ENCODE results near the gene CHD2.

The CHD2 gene

DNA sequence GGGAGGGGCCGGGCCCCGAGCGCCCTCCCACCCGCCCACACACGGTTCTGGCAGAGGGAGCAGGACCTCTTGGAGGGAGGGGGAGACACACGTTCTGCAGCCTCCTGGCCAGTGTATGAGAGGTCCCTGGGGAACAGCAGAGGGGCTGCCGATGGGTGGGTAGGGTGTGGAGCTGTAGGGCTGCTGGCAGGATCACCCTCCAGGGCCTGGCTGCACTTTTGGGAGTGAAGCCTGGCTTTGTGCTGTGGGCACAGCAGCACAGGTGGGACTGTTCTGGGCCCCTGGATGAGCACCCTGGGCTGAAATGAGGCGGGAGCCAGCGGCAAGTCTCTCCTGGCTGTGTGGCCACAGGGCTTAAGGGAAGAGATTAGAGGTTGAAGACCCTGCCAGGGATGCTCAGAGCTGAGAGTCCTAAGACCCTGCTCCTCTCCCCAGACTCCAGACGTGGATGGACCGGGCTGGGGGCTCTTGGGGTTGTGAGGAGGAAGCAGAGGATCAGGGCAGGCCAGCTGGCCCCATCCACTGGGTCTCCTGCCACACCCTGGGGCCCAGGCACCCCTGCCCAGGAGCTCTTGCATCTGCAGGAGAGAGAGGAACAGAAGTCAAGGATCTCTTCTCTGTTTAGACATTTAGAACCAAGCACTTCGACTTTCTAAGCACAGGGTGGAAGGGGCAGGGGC lies 143.6 kb downstream of the CHD2 start:
- no peak overlapping the region for H3K27ac ChIP-seq
- TF ChIP-seq CTCF (IDR thresholded peaks at IDR 0.05), result no peak
- no peak overlapping the region for H3K4me3 ChIP-seq
- no peak for DNase-seq (ENCODE audit: low spot score)

DNA sequence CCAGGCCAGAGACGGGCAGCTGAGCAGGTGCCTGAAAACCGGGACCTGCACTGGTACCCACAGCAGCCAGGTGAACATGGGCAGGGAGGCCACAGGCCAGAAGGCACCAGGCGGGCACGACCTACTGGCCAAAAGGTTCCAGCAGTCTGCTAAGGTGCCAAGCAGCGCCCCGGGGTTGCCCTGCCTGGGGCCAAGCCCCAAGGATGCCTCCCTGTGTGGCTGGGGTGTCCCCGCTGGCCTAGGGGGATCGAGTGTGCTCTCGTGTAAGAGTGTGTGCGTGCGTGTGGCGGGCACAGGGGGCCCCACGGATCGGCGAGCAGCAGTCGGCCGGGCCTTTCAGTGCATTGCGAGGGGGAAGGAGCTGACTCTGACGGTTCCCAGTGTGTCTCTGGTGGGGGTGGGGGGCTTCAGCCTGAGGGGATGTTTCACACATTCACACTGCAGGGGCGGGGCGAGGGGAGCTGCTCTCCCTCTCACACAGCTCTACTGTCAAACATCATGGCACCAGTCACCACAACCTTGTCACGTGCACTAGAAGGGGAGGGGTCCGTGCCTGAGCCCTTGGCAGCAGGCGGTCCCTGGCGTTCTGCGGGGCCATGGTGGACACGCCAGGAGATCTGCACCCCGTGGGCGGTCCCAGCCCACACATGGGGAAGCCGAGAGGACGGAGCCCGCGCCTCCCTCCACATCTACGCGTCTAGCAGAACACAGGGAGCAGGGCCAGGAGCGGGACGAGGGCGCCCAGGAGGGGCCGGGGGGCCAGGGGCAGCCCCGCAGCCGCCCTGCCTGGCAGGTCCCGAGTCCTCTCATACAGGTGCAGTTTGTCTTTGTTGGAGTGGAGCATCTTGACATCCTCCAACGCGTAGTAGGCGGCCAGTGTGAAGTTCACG lies 144.4 kb downstream of the CHD2 start:
- no peak for DNase-seq (ENCODE audit: low spot score)
- Histone ChIP-seq H3K4me3 (no peak overlapping the region), H3K27ac (no peak overlapping the region)
- no peak for TF ChIP-seq CTCF (IDR thresholded peaks at IDR 0.05)

GRCh38 chr15:93045191-93045785 lies 145.2 kb downstream of the CHD2 start:
- Histone ChIP-seq H3K4me3 (no peak overlapping the region), H3K27ac (no peak overlapping the region)
- TF ChIP-seq CTCF (IDR thresholded peaks at IDR 0.05), result no peak
- DNase-seq (ENCODE audit: low spot score), result no peak

GRCh38 chr15:93046120-93046519 lies 146.0 kb downstream of the CHD2 start:
- no peak for TF ChIP-seq CTCF (IDR thresholded peaks at IDR 0.05)

GRCh38 chr15:93046721-93047120 lies 146.6 kb downstream of the CHD2 start:
- DNase-seq (ENCODE audit: low spot score), result no peak
- no peak for TF ChIP-seq CTCF (IDR thresholded peaks at IDR 0.05)
- H3K4me3 ChIP-seq, result no peak overlapping the region
- H3K27ac ChIP-seq, result no peak overlapping the region

More at GRCh38 chr15:93046120-93046519, 146.0 kb downstream of the CHD2 start:
- no peak for DNase-seq (ENCODE audit: low spot score)
- Histone ChIP-seq H3K27ac (no peak overlapping the region), H3K4me3 (no peak overlapping the region)

- Histone ChIP-seq H3K27ac (no peak overlapping the region), H3K4me3 (no peak overlapping the region)
- no peak for TF ChIP-seq CTCF (IDR thresholded peaks at IDR 0.05)
- no peak for DNase-seq (ENCODE audit: low spot score)
These were observed 147.7 kb downstream of the CHD2 start for GRCh38 chr15:93047621-93048425.
